ENCODE results near the gene GDA. TPM values are rescaled to one million over a fixed set of nuclear protein-coding genes. Genes with fewer than 3 reads are reported as not detected.

The GDA gene
- total RNA-seq, 4 donors from 2014 or later: 0.49 to 0.66 TPM; not detected in 2

DNA sequence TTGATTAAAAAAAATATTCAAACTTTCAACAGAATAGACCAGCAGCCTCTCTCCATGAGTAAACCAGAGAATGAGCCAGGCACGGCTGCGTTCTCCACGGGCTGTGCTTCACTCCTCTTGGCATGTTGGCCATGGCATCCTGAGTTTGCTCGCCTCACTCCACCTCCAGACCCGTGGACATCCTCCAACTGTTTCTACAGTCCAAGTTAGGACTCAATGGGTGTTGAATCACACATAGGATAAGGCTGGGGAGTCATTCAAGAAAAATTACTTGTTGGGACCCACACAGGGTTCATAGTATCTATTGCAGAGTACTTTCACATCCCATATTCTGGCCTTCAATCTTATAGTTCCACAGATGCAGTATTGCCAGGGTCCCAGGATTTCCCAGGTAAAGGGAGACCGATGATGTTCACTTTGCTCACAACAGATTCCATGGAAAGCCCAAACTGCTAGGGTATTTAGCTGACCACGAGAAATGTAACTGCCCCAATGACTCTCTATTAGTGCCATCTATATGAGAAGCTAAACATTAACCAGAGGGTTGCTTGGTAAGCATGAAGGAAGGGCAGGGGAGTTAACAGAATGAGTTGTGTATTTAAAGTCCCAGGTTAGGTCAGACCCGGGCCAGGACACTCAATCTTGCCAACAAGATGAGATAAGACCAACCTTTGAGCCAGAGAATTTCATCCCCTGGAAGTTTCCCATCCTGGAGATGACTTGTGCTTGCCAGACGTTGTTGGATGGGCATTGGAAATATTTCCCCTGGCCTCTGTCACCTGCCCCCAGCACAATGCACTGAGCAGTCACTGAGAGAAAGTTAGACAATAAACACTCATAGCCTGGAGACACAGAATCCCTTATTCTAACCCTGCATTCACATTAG, 19.7 kb upstream of the GDA start:
- TF ChIP-seq CTCF (IDR thresholded peaks at IDR 0.05; ENCODE audit: low read depth): no peak

DNA sequence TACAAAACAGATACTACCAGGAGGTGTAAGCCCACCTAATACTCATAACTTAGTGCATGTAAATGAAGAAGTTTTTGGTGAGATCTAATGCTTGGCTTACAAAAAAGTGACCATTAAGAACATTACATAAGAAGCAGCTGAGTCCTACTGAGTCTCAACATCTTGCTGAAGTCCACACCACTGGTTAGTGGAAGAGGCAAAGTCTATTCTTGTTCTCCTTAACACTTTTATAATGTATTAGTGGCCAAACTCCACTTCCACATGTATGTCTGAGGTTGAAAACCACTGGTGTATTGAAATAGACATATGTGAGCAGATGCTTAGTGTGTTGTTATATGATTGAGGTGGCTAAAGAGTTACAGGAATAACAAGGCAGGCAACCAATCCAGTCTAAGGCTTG, 18.9 kb upstream of the GDA start:
- no peak for TF ChIP-seq CTCF (IDR thresholded peaks at IDR 0.05; ENCODE audit: low read depth)

DNA sequence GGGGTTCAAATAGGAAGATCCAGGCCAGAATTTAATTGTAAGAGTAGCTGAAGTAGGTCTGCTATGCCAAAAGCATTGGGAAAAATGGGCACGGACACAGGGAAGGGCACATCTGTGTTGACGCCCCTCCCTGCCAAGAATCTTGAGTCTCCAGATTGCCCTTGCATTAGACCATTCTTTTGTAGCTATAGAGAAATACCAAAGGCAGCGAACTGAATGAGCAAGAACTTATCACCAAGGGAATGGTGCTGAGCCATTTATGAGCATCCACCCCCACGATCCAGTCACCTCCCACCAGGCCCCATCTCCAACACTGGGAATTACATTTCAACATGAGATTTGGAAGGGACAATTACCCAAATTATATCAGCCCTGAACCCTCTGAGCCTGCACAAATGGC, 18.0 kb upstream of the GDA start:
- no peak for TF ChIP-seq CTCF (IDR thresholded peaks at IDR 0.05; ENCODE audit: low read depth)

DNA sequence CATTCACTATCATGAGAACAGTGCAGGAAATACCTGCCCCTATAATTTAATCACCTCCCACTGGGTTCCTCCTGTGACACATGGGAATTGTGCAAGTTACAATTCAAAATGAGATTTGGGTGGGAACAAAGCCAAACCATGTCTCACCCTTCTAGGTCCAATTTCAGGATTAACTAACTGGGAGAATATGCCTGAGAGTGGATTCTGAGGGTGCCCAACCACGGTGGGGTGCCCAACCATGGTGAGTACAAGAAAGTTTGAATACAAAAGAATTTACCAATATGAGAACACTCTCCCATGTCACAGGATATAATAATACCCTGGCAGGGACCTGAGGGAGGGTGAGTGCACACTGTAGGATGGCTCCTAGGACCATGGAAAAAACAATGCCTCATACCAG, 17.2 kb upstream of the GDA start:
- no peak for TF ChIP-seq CTCF (IDR thresholded peaks at IDR 0.05; ENCODE audit: low read depth)

DNA sequence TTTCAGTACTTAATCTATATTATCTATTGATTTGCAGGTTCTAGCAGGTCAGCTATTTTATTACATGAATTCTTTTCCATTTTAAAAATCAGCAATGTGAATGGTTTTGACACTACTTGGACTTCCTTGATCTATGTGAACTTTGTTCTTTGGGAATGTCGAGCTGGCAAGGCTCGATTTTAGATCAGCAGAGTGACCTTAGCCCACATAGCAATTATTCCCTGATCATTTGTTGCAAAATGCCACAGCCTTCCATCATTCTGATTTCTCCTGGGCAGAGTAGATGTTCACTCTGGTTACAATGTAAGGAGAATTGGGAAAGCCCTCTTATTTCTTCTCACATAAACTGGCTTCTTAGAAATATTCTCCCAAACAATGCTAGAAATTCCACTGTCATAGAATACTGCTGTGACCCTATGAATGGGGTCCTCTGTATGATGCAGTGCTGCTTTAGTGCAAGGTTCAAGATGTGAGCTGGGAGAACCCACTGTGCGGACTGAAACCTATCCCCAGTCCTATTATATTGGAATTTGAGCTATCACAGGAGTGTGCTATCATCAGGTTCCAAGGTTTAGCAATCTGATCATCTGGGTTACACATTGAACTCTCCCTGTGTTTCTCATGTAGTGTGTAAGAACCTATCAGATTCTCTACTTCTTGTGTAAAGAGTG, 15.7 kb upstream of the GDA start:
- no peak for TF ChIP-seq CTCF (IDR thresholded peaks at IDR 0.05; ENCODE audit: low read depth)

DNA sequence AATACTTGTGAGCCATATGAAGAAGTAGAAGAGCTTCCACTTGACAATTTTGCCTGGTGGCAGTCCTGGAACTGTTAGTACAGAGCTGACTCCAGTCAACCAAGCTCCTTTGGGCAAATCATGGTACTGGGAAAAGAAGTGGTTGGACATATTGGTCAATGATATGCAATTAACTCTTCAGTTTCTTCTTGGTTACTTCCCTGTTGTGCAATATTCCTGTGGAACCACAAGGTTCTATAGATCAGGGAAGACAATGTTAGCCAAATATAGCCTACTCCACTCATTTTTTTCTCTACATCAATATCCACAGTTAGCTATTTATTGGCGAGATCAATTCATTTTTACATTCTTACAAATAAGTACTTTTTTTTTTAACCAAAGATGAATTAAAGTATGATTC, 14.4 kb upstream of the GDA start:
- TF ChIP-seq CTCF (IDR thresholded peaks at IDR 0.05; ENCODE audit: low read depth): no peak

DNA sequence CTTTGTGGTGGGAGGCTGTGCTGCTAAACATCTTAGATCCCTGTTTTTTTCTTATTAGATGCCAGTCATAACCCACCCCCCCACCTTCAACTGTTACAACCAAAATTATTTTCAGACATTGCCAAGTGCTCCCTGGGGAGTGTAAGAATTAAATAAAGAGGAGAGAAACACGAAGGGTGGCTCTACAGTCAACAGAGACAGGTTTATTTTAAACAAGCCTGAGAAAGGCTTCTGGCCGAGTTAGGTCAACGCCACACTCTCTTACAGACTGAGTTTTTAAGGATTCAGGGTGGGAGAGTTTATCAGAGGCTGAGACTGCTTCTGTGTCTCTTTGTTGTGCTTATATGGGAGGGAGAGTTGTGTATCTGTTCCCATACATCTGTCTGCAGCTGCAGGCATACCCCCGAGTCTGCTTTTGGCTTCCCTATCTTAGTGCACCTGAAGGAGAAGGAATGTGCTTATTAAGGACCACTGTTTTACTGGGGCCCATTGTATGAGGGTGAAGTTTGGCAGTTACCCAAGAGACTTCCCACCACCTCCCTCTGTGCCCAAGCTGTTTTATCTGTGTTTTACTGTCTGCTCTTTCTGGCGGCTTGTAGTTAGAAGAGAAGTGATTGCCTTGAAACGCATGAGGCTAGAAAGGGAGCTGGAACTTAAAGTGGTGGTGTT, 11.4 kb upstream of the GDA start:
- no peak for TF ChIP-seq CTCF (IDR thresholded peaks at IDR 0.05; ENCODE audit: low read depth)

All from subcutaneous adipose tissue (tissue), 4 donors.